Measurements from ENCODE around the gene FAM187B.

FAM187B gene

GRCh38 chr19:35264268-35265125 is 36.0 kb upstream of the FAM187B start:
- Histone ChIP-seq H3K27ac (ENCODE audit: extremely low read depth, low read depth, low read length) (peak overlapping the region; percentile 100; the same call in 1 of the 2 replicates), H3K36me3 (ENCODE audit: control insufficient read depth in 2 of 2, insufficient read depth in 1 of 2, low read length in 2 of 2) (peaks cover 44 to 54% of the 10 kb centered on the region in 2 experiments), H3K4me1 (ENCODE audit: control insufficient read depth, insufficient read depth, low read length) (peaks cover 17% of the 10 kb centered on the region), H3K4me3 (ENCODE audit: low read depth, low read length) (no peak overlapping the region), H3K9me3 (ENCODE audit: control insufficient read depth, insufficient read depth, low read depth, low read length) (no peaks in the 10 kb centered on the region)
- ChIA-PET CTCF (interaction anchor here (0.6 to 3.4 kb wide), 11 partner anchors 8 to 245 kb away, joined by 3 to 28 read pairs (median 4); partner anchors contain the start of gene FXYD7), POLR2A (interaction anchor here (0.5 to 5.2 kb wide), 14 partner anchors 9 to 606 kb away, joined by 3 to 35 read pairs (median 5); partner anchors contain the start of genes FXYD7 and LIN37)
- TF ChIP-seq PRDM1 (tag by site-specific recombination; IDR thresholded peaks at IDR 0.05): peak; percentile 48
- no peak for TF ChIP-seq ZNF776 (tag by site-specific recombination; IDR thresholded peaks at IDR 0.05; ENCODE audit: borderline replicate concordance)
- TF ChIP-seq ZNF366 (tag by site-specific recombination; conservative IDR thresholded peaks at IDR 0.05): 0 out of 2 replicates have a peak, but pooled peaks have one; percentile 29
- no peak for TF ChIP-seq ZNF138 (tag by site-specific recombination; IDR thresholded peaks at IDR 0.05; ENCODE audit: borderline replicate concordance)
- TF ChIP-seq TCF7L2 (IDR thresholded peaks at IDR 0.05; ENCODE audit: borderline replicate concordance, low read depth, low read length): no peak
- no peak for TF ChIP-seq ZNF23 (tag by site-specific recombination; IDR thresholded peaks at IDR 0.05; ENCODE audit: borderline replicate concordance)
- TF ChIP-seq, protein P1, sequence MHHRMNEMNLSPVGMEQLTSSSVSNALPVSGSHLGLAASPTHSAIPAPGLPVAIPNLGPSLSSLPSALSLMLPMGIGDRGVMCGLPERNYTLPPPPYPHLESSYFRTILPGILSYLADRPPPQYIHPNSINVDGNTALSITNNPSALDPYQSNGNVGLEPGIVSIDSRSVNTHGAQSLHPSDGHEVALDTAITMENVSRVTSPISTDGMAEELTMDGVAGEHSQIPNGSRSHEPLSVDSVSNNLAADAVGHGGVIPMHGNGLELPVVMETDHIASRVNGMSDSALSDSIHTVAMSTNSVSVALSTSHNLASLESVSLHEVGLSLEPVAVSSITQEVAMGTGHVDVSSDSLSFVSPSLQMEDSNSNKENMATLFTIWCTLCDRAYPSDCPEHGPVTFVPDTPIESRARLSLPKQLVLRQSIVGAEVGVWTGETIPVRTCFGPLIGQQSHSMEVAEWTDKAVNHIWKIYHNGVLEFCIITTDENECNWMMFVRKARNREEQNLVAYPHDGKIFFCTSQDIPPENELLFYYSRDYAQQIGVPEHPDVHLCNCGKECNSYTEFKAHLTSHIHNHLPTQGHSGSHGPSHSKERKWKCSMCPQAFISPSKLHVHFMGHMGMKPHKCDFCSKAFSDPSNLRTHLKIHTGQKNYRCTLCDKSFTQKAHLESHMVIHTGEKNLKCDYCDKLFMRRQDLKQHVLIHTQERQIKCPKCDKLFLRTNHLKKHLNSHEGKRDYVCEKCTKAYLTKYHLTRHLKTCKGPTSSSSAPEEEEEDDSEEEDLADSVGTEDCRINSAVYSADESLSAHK (tag by site-specific recombination; IDR thresholded peaks at IDR 0.05): no peak
- TF ChIP-seq ZNF10 (tag by site-specific recombination; IDR thresholded peaks at IDR 0.05): peak; percentile 62; the same call in 1 of the 2 replicates
- TF ChIP-seq, protein P2, sequence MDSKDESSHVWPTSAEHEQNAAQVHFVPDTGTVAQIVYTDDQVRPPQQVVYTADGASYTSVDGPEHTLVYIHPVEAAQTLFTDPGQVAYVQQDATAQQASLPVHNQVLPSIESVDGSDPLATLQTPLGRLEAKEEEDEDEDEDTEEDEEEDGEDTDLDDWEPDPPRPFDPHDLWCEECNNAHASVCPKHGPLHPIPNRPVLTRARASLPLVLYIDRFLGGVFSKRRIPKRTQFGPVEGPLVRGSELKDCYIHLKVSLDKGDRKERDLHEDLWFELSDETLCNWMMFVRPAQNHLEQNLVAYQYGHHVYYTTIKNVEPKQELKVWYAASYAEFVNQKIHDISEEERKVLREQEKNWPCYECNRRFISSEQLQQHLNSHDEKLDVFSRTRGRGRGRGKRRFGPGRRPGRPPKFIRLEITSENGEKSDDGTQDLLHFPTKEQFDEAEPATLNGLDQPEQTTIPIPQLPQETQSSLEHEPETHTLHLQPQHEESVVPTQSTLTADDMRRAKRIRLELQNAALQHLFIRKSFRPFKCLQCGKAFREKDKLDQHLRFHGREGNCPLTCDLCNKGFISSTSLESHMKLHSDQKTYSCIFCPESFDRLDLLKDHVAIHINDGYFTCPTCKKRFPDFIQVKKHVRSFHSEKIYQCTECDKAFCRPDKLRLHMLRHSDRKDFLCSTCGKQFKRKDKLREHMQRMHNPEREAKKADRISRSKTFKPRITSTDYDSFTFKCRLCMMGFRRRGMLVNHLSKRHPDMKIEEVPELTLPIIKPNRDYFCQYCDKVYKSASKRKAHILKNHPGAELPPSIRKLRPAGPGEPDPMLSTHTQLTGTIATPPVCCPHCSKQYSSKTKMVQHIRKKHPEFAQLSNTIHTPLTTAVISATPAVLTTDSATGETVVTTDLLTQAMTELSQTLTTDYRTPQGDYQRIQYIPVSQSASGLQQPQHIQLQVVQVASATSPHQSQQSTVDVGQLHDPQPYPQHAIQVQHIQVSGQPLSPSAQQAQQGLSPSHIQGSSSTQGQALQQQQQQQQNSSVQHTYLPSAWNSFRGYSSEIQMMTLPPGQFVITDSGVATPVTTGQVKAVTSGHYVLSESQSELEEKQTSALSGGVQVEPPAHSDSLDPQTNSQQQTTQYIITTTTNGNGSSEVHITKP (tag by site-specific recombination; IDR thresholded peaks at IDR 0.05): peak; percentile 10; the same call in 1 of the 2 replicates
- TF ChIP-seq ZNF24 (tag by site-specific recombination; IDR thresholded peaks at IDR 0.05): no peak
- TF ChIP-seq ZNF521 (tag by site-specific recombination; IDR thresholded peaks at IDR 0.05): no peak
- no peak for TF ChIP-seq ZFHX2 (tag by site-specific recombination; conservative IDR thresholded peaks at IDR 0.05)
- TF ChIP-seq ZNF449 (tag by site-specific recombination; IDR thresholded peaks at IDR 0.05): peak; percentile 91
- TF ChIP-seq WT1 (tag by site-specific recombination; IDR thresholded peaks at IDR 0.05): no peak
- peak; percentile 91 for TF ChIP-seq ZBTB17 (tag by site-specific recombination; IDR thresholded peaks at IDR 0.05)
- no peak for TF ChIP-seq KLF9 (tag by site-specific recombination; IDR thresholded peaks at IDR 0.05; ENCODE audit: low read depth)
- TF ChIP-seq KLF7 (tag by site-specific recombination; IDR thresholded peaks at IDR 0.05; ENCODE audit: borderline replicate concordance): no peak
- no peak for TF ChIP-seq ZNF658 (tag by site-specific recombination; IDR thresholded peaks at IDR 0.05)
- TF ChIP-seq ZSCAN23 (tag by site-specific recombination; IDR thresholded peaks at IDR 0.05): no peak
- peak; percentile 41 for TF ChIP-seq MZF1 (tag by site-specific recombination; IDR thresholded peaks at IDR 0.05; ENCODE audit: borderline replicate concordance)
- TF ChIP-seq, protein P3, sequence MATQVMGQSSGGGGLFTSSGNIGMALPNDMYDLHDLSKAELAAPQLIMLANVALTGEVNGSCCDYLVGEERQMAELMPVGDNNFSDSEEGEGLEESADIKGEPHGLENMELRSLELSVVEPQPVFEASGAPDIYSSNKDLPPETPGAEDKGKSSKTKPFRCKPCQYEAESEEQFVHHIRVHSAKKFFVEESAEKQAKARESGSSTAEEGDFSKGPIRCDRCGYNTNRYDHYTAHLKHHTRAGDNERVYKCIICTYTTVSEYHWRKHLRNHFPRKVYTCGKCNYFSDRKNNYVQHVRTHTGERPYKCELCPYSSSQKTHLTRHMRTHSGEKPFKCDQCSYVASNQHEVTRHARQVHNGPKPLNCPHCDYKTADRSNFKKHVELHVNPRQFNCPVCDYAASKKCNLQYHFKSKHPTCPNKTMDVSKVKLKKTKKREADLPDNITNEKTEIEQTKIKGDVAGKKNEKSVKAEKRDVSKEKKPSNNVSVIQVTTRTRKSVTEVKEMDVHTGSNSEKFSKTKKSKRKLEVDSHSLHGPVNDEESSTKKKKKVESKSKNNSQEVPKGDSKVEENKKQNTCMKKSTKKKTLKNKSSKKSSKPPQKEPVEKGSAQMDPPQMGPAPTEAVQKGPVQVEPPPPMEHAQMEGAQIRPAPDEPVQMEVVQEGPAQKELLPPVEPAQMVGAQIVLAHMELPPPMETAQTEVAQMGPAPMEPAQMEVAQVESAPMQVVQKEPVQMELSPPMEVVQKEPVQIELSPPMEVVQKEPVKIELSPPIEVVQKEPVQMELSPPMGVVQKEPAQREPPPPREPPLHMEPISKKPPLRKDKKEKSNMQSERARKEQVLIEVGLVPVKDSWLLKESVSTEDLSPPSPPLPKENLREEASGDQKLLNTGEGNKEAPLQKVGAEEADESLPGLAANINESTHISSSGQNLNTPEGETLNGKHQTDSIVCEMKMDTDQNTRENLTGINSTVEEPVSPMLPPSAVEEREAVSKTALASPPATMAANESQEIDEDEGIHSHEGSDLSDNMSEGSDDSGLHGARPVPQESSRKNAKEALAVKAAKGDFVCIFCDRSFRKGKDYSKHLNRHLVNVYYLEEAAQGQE (tag by site-specific recombination; IDR thresholded peaks at IDR 0.05): no peak; the same call in 1 of the 2 replicates
